GM21423 (cell line): ENCODE results near the gene RNFT2.
"Not testable (repeated sequence)": the region's sequence is repeated elsewhere in the genome, so short reads cannot be mapped to it uniquely, and the experiment has no call there.

ENCODE experiments used
- ATAC-seq: cut with Tn5 transposase; IDR thresholded peaks from one replicate; pipeline ENCODE4 v1.9.1; 2021; ENCODE audit warnings: mild to moderate bottlenecking, moderate library complexity; ENCODE audit not compliant: unreplicated experiment

RNFT2 gene

GRCh38 chr12:116789562-116789961 is 51.4 kb downstream of the RNFT2 start:
- ATAC-seq, result not testable (repeated sequence)

- no peak for ATAC-seq
Measured at GRCh38 chr12:116790066-116790465, 52.0 kb downstream of the RNFT2 start.

- ATAC-seq, result no peak
Measured at GRCh38 chr12:116792403-116792802, 54.3 kb downstream of the RNFT2 start.

GRCh38 chr12:116794725-116795124 is 56.6 kb downstream of the RNFT2 start:
- ATAC-seq, result no peak

GRCh38 chr12:116797885-116798284 is 59.8 kb downstream of the RNFT2 start:
- ATAC-seq, result no peak

- ATAC-seq, result no peak
Measured at GRCh38 chr12:116798719-116799118, 60.6 kb downstream of the RNFT2 start.

- no peak for ATAC-seq
Measured at GRCh38 chr12:116799955-116800354, 61.8 kb downstream of the RNFT2 start.

GRCh38 chr12:116800918-116801317 is 62.8 kb downstream of the RNFT2 start:
- ATAC-seq, result no peak

- no peak for ATAC-seq
Measured at GRCh38 chr12:116802018-116802417, 63.9 kb downstream of the RNFT2 start.

GRCh38 chr12:116803013-116803736 is 65.1 kb downstream of the RNFT2 start:
- ATAC-seq, result peak; percentile 70

GRCh38 chr12:116804051-116804450 is 65.9 kb downstream of the RNFT2 start:
- no peak for ATAC-seq

GRCh38 chr12:116806845-116807440 is 68.8 kb downstream of the RNFT2 start:
- ATAC-seq, result no peak

- ATAC-seq, result no peak
Measured at GRCh38 chr12:116807546-116807945, 69.4 kb downstream of the RNFT2 start.

- ATAC-seq, result no peak
Measured at GRCh38 chr12:116808113-116809105, 70.3 kb downstream of the RNFT2 start.

- ATAC-seq, result no peak
Measured at GRCh38 chr12:116812238-116812637, 74.1 kb downstream of the RNFT2 start.

- ATAC-seq, result no peak
Measured at GRCh38 chr12:116813271-116814041, 75.3 kb downstream of the RNFT2 start.

- ATAC-seq, result not testable (repeated sequence)
Measured at GRCh38 chr12:116814766-116815165, 76.7 kb downstream of the RNFT2 start.

GRCh38 chr12:116818341-116818856 is 80.3 kb downstream of the RNFT2 start:
- ATAC-seq, result peak; percentile 17

GRCh38 chr12:116818948-116819832 is 81.1 kb downstream of the RNFT2 start:
- ATAC-seq, result peak; percentile 82
